Testis (tissue), 2 donors: ENCODE measurements around the gene IFITM5.

Experiments
- POLR2A ChIP-seq: fragments of 450-650 bp; IDR thresholded peaks from one replicate; pipeline ENCODE4 v1.6.1; 2017; ENCODE audit warnings: antibody characterized with exemption, mild to moderate bottlenecking, moderate library complexity
- TF ChIP-seq, protein P1 (sequence below), 3 experiments: fragments of 450-650 bp in 2 of 3; fragments of 200-600 bp in 1 of 3; sonication (generic) in 1 of 3; IDR thresholded peaks; one replicate each; pipeline ENCODE4 v1.5.1; 2016 to 2019; ENCODE audit warnings: antibody characterized with exemption in 3 of 3, mild to moderate bottlenecking in 2 of 3, moderate library complexity in 1 of 3

DNA sequence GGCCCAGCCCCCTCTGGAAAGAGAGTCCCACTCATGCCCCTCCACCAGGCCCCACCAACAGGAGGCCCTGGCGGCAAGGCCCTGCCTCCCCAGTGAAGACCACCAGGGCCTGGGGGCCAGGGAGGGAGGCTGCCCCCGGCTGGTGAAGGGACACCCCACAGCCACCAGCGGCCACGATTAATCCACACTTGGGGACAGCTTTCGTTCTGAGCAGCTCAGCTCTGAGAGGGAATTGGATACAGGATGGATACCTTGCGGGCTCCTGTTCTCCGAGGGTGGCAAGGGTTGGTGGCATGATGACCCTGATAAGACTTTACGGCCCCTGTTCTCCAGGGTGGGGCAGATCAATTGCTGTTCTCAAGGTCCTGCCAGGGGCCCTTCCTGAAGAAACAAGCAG is 28.0 kb downstream of the IFITM5 start:
- TF ChIP-seq, protein P1, sequence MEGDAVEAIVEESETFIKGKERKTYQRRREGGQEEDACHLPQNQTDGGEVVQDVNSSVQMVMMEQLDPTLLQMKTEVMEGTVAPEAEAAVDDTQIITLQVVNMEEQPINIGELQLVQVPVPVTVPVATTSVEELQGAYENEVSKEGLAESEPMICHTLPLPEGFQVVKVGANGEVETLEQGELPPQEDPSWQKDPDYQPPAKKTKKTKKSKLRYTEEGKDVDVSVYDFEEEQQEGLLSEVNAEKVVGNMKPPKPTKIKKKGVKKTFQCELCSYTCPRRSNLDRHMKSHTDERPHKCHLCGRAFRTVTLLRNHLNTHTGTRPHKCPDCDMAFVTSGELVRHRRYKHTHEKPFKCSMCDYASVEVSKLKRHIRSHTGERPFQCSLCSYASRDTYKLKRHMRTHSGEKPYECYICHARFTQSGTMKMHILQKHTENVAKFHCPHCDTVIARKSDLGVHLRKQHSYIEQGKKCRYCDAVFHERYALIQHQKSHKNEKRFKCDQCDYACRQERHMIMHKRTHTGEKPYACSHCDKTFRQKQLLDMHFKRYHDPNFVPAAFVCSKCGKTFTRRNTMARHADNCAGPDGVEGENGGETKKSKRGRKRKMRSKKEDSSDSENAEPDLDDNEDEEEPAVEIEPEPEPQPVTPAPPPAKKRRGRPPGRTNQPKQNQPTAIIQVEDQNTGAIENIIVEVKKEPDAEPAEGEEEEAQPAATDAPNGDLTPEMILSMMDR (IDR thresholded peaks at IDR 0.05), result no peak
- no peak for TF ChIP-seq POLR2A
